Trophoblast cell (in vitro differentiated cells and primary cell): Measurements from ENCODE around the gene SPACA6.
A peak's percentile ranks its signal among the peaks of the same experiment; 100 is the strongest.

Source experiments
- DNase-seq, 2 donors: peaks; one replicate each; pipeline ENCODE4 v3.0.0-alpha.2; 2016
- H2AFZ ChIP-seq: 2 replicates; pipeline ENCODE4 v1.6.1; 2013; ENCODE audit warnings: low read length, moderate library complexity, mild to moderate bottlenecking; ENCODE audit not compliant: insufficient read depth, poor library complexity
- H2AK5ac ChIP-seq: 2 replicates; pipeline ENCODE4 v1.6.1; 2013; ENCODE audit warnings: mild to moderate bottlenecking, low read length
- H2BK120ac ChIP-seq: 2 replicates; pipeline ENCODE4 v1.6.1; 2013; ENCODE audit warnings: low read length, mild to moderate bottlenecking, moderate library complexity; ENCODE audit not compliant: insufficient read depth, poor library complexity
- H2BK12ac ChIP-seq: 2 replicates; pipeline ENCODE4 v1.6.1; 2013; ENCODE audit warnings: mild to moderate bottlenecking, low read length, moderate library complexity
- H2BK5ac ChIP-seq: 2 replicates; pipeline ENCODE4 v1.6.1; 2013; ENCODE audit warnings: low read length, low read depth, moderate library complexity, mild to moderate bottlenecking; ENCODE audit not compliant: poor library complexity
- H3K14ac ChIP-seq: 2 replicates; pipeline ENCODE4 v1.6.1; 2013; ENCODE audit warnings: mild to moderate bottlenecking, low read length
- H3K18ac ChIP-seq: 2 replicates; pipeline ENCODE4 v1.6.1; 2013; ENCODE audit warnings: mild to moderate bottlenecking, low read length
- H3K23ac ChIP-seq: 2 replicates; pipeline ENCODE4 v1.6.1; 2013; ENCODE audit warnings: low read length
- H3K27ac ChIP-seq: 2 replicates; pipeline ENCODE4 v1.5.1; 2013; ENCODE audit warnings: low read depth, mild to moderate bottlenecking, inconsistent platforms, low read length, moderate library complexity
- H3K27me3 ChIP-seq: 2 replicates; pipeline ENCODE4 v1.6.1; 2013; ENCODE audit warnings: inconsistent platforms, mild to moderate bottlenecking, low read length, moderate library complexity; ENCODE audit not compliant: insufficient read depth
- H3K36me3 ChIP-seq, 2 experiments: 1 replicate in 1 of 2; 2 replicates in 1 of 2; pipeline ENCODE4 v1.6.1; 2013; ENCODE audit warnings: low read length in 2 of 2, mild to moderate bottlenecking in 2 of 2, moderate library complexity in 1 of 2; ENCODE audit not compliant: insufficient read depth in 2 of 2, control insufficient read depth in 1 of 2
- H3K4ac ChIP-seq: 2 replicates; pipeline ENCODE4 v1.6.1; 2013; ENCODE audit warnings: low read depth, mild to moderate bottlenecking, low read length, moderate library complexity
- H3K4me1 ChIP-seq, 2 experiments: 1 replicate in 1 of 2; 2 replicates in 1 of 2; pipeline ENCODE4 v1.6.1; 2013; ENCODE audit warnings: low read length in 2 of 2, mild to moderate bottlenecking in 2 of 2, moderate library complexity in 1 of 2; ENCODE audit not compliant: insufficient read depth in 2 of 2, control insufficient read depth in 1 of 2
- H3K4me2 ChIP-seq: 2 replicates; pipeline ENCODE4 v1.6.1; 2013; ENCODE audit warnings: inconsistent platforms, mild to moderate bottlenecking, low read length, moderate library complexity
- H3K4me3 ChIP-seq: 2 replicates; pipeline ENCODE4 v1.5.1; 2013; ENCODE audit warnings: mild to moderate bottlenecking, low read depth, low read length, inconsistent platforms
- H3K79me1 ChIP-seq: one replicate; pipeline ENCODE4 v1.6.1; 2013; ENCODE audit warnings: low read length
- H3K79me2 ChIP-seq: 2 replicates; pipeline ENCODE4 v1.6.1; 2013; ENCODE audit warnings: low read length, mild to moderate bottlenecking; ENCODE audit not compliant: control insufficient read depth, insufficient read depth, poor library complexity
- H3K9ac ChIP-seq: 2 replicates; pipeline ENCODE4 v1.6.1; 2013; ENCODE audit warnings: mild to moderate bottlenecking, low read length
- H3K9me3 ChIP-seq: 2 replicates; pipeline ENCODE4 v1.6.1; 2013; ENCODE audit warnings: low read depth, mild to moderate bottlenecking, control low read depth, inconsistent platforms, low read length; ENCODE audit not compliant: insufficient read depth
- H4K12ac ChIP-seq: 2 replicates; pipeline ENCODE4 v1.6.1; 2013; ENCODE audit warnings: low read depth, mild to moderate bottlenecking, low read length, moderate library complexity
- H4K8ac ChIP-seq: 2 replicates; pipeline ENCODE4 v1.6.1; 2013; ENCODE audit warnings: low read depth, mild to moderate bottlenecking, low read length, moderate library complexity
- H4K91ac ChIP-seq: one replicate; pipeline ENCODE4 v1.6.1; 2013; ENCODE audit warnings: low read depth, mild to moderate bottlenecking, low read length, moderate library complexity
- WGBS: extraction: QIAGEN DNeasy Blood & Tissue Kit; methylation state at CpG from one replicate; pipeline ENCODE4 v1.1.7; 2013; ENCODE audit warnings: missing lambda C conversion rate; ENCODE audit not compliant: insufficient read length, insufficient coverage; ENCODE audit errors: extremely low coverage; 5-methylcytosine and 5-hydroxymethylcytosine counted together

SPACA6 gene

DNA sequence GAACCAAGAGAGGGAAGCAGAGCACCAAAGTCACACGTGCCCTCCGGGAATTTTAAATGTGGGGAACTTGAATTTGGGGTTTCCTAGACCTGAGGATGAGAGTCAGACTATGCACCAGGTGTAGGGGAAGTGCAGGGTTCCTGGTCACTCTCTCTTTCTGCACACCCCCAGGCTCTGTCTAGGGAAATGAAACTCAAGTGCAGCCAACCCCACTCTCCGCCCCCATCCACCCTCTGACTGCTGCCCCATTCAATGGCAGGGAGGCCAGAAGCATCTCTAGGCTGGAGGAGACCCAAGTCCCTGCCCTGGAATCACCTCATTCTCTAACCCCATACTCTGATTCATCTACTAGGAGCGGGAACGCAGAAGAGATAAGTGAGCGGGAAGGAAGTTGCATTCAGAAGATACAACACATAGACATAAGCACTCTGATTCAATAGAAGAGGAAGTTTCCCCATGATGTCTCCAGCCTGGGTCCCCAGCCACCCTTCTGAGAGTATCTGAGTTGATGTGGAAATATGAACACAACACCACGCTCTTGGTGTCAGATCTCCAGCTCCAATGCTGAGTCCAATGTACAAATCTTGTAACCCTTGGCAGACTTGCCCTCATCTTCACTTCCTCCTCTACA lies 41.8 kb upstream of the SPACA6 start:
- Histone ChIP-seq H4K12ac (no peak overlapping the region), H3K36me3 (no peaks in the 10 kb centered on the region), H2BK120ac (no peak overlapping the region), H4K91ac (no peak overlapping the region), H3K4me3 (no peak overlapping the region), H2AFZ (no peak overlapping the region), H3K79me2 (no peaks in the 10 kb centered on the region), H3K27ac (no peak overlapping the region), H2BK5ac (no peak overlapping the region), H2AK5ac (no peak overlapping the region), H2BK12ac (no peak overlapping the region), H3K18ac (no peak overlapping the region), H3K14ac (no peak overlapping the region), H3K4ac (no peak overlapping the region), H3K27me3 (no peaks in the 10 kb centered on the region), H4K8ac (no peak overlapping the region), H3K9ac (no peak overlapping the region), H3K9me3 (peaks cover 12% of the 10 kb centered on the region), H3K23ac (no peak overlapping the region), H3K79me1 (no peaks in the 10 kb centered on the region), H3K4me1 (no peaks in the 10 kb centered on the region), H3K4me2 (no peak overlapping the region)
- DNase-seq = peak in 1 of 2 donors; percentile 29
- no CpG with 5 or more reads among the region's 7 CpGs for WGBS

DNA sequence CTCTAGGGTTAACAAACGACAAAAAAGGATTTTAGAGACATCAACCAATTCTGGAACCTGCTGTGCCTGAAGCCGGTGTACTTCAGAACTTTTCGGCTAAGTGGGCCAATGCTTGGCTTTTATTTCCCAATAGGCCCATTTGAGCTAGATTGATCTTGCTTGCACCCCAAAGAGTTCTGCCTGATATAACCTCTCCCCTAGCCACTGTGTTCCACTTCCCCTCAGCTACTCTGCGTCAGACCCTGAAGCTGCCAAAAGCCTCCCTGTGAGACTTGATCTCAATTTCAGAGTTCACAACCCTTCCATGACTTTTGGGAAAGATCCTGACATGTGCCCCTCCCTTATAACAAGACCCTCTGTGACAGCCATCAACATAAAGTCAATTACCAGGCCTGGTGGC lies 40.9 kb upstream of the SPACA6 start:
- no peaks in the 10 kb centered on the region for H3K79me1 ChIP-seq
- no peak for DNase-seq
- H3K18ac ChIP-seq = no peak overlapping the region
- H4K12ac ChIP-seq = no peak overlapping the region
- H3K79me2 ChIP-seq = no peaks in the 10 kb centered on the region
- no peak overlapping the region for H2AK5ac ChIP-seq
- no peak overlapping the region for H3K14ac ChIP-seq
- H3K36me3 ChIP-seq = no peaks in the 10 kb centered on the region
- H2BK5ac ChIP-seq = no peak overlapping the region
- H3K9ac ChIP-seq = no peak overlapping the region
- H3K9me3 ChIP-seq = peaks cover 8% of the 10 kb centered on the region
- H2BK120ac ChIP-seq = no peak overlapping the region
- no peak overlapping the region for H2BK12ac ChIP-seq
- H4K91ac ChIP-seq = no peak overlapping the region
- H4K8ac ChIP-seq = no peak overlapping the region
- no peaks in the 10 kb centered on the region for H3K27me3 ChIP-seq
- no peak overlapping the region for H3K4ac ChIP-seq
- H3K4me2 ChIP-seq = no peak overlapping the region
- H3K4me1 ChIP-seq = peaks cover 0 to 2% of the 10 kb centered on the region in 2 experiments
- no CpG with 5 or more reads among the region's 4 CpGs for WGBS
- H2AFZ ChIP-seq = no peak overlapping the region
- no peak overlapping the region for H3K27ac ChIP-seq
- no peak overlapping the region for H3K4me3 ChIP-seq
- no peak overlapping the region for H3K23ac ChIP-seq

DNA sequence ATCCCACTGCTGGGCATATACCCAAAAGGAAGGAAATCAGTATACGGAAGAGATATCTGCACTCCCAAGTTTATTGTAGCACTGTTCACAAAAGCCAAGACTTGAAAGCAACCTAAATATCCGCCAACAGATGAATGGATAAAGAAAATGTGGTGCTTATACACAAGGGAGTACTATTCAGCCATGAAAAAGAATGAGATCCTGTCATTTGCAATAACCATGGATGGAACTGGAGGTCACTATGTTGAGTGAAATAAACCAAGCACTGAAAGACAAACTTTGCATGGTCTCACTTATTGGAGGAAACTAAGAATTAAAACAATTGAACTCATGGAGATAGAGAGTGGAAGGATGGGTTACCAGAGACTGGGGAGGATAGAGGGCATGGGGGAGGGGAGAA lies 40.0 kb upstream of the SPACA6 start:
- Histone ChIP-seq H2AK5ac (no peak overlapping the region), H3K79me2 (no peaks in the 10 kb centered on the region), H3K4ac (no peak overlapping the region), H2BK12ac (no peak overlapping the region), H4K12ac (no peak overlapping the region), H3K23ac (no peak overlapping the region), H3K36me3 (no peaks in the 10 kb centered on the region), H3K4me3 (no peak overlapping the region), H2BK5ac (no peak overlapping the region), H3K27ac (no peak overlapping the region), H3K9me3 (peaks cover 8% of the 10 kb centered on the region), H4K8ac (no peak overlapping the region), H3K4me1 (peaks cover 0 to 2% of the 10 kb centered on the region in 2 experiments), H3K9ac (no peak overlapping the region), H3K4me2 (no peak overlapping the region), H3K18ac (no peak overlapping the region), H2AFZ (no peak overlapping the region), H4K91ac (no peak overlapping the region), H2BK120ac (no peak overlapping the region), H3K27me3 (no peaks in the 10 kb centered on the region), H3K79me1 (no peaks in the 10 kb centered on the region), H3K14ac (no peak overlapping the region)
- no peak for DNase-seq
- no CpG with 5 or more reads among the region's 2 CpGs for WGBS

DNA sequence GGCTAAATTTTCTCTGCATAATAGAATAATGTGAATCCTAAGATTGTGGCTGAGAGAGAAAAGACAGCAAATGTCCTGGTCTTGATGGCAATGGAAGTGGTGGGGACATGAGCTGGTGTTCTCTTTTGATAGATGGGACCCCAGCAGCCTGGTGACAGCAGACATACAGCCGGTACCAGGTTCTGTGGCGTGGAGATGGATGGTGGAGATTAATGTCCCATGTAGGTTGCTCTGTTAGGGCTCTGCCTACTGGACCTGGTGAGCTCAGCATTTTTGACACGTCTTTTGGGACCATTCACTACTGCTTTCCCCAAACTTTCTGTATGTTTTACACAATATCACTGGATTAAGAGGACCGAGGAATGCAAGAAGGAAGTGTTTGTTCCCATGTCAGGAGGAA lies 38.3 kb upstream of the SPACA6 start:
- no CpG with 5 or more reads among the region's 4 CpGs for WGBS
- no peak overlapping the region for H3K14ac ChIP-seq
- H3K36me3 ChIP-seq = no peaks in the 10 kb centered on the region
- no peak overlapping the region for H4K8ac ChIP-seq
- no peak overlapping the region for H4K12ac ChIP-seq
- H3K9me3 ChIP-seq = peaks cover 6% of the 10 kb centered on the region
- no peak overlapping the region for H3K23ac ChIP-seq
- H2BK120ac ChIP-seq = no peak overlapping the region
- no peak overlapping the region for H3K27ac ChIP-seq
- no peak overlapping the region for H3K4me2 ChIP-seq
- H2BK5ac ChIP-seq = no peak overlapping the region
- H3K4me1 ChIP-seq = peaks cover 0 to 2% of the 10 kb centered on the region in 2 experiments
- H3K79me1 ChIP-seq = no peaks in the 10 kb centered on the region
- H2AFZ ChIP-seq = no peak overlapping the region
- no peak for DNase-seq
- H3K27me3 ChIP-seq = no peaks in the 10 kb centered on the region
- H4K91ac ChIP-seq = no peak overlapping the region
- H3K4me3 ChIP-seq = no peak overlapping the region
- H3K4ac ChIP-seq = no peak overlapping the region
- no peaks in the 10 kb centered on the region for H3K79me2 ChIP-seq
- H3K9ac ChIP-seq = no peak overlapping the region
- H2BK12ac ChIP-seq = no peak overlapping the region
- no peak overlapping the region for H3K18ac ChIP-seq
- no peak overlapping the region for H2AK5ac ChIP-seq
